ENCODE data around the gene TMEM255B.
"Not testable (repeated sequence)": the region's sequence is repeated elsewhere in the genome, so short reads cannot be mapped to it uniquely, and the experiment has no call there.

TMEM255B gene

DNA sequence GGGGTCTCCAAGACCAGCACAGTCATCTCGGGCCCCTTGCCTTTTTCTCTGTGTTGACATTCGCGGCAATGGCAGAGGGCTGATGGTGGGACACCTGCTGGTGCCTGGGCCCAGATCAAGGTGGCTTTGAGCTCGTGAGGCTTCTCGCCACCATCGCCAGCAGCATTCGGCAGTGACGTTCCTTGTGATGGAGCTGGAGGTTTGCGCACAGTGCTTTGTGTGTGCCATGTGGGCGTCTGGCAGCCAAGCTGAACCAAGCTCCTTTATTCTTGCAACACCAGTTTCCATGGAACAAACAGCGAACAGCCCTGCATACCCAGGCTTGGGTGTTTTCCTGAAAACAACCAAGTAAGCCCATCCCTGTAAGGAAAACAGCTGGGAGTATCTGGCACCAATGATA lies 9.1 kb upstream of the TMEM255B start:
- no peak for DNase-seq

DNA sequence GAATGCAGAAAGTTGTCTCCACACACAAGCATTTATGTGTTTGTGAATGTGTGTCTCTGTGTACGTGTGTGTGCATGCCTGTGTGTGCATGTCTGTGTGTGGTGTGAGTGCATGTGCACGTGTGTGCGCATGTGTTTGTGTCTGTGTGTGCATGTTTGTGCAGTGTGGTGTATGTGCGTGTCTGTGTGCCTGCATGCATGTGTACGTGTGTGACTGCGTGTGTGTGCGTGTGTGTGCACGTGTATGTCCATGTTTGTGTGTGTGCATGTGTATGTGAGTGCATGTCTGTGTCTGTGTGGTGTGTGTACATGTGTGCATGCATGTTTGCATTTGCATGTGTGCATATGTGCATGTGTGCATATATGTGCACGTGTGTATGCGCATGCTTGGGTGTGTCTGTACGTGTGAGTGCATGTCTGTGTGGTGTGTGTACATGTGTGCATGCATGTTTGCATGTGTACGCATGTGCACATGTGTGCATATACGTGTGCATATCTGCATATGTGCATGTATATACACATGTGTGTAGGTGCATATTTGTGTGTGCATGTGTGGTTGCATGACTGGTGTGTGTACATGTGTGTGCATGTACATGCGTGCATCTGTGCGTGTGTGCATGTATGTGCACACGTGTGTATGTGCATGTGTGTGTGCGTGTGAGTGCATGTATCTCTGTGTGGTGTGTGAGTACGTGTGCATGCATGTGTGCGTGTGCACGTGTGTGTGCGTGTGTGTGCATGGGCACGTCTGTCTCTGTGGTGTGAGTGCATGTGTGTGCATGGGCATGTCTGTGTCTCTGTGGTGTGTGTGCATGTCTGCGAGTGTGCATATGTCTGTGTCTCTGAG lies 8.2 kb upstream of the TMEM255B start:
- DNase-seq = no peak

DNA sequence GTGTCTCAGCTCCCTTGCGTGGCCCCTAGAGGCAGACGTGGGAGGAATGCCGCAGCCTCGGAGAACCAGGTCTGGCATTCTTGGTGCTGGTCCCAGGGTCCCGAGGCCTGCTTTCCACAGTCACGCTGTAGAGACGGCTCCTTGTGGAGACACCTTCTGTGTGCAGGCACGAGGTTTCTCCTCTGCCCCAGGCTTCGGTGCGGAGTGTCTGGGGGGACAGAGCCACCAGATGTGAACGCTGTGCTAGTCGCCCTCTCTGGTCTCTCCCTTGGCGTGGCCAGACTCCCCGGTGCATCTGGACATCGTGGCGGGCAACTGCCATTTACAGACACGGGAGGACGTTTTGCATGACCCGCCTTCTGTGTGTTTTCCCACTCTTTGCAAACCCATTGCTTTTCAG lies 7.5 kb upstream of the TMEM255B start:
- DNase-seq = no peak

DNA sequence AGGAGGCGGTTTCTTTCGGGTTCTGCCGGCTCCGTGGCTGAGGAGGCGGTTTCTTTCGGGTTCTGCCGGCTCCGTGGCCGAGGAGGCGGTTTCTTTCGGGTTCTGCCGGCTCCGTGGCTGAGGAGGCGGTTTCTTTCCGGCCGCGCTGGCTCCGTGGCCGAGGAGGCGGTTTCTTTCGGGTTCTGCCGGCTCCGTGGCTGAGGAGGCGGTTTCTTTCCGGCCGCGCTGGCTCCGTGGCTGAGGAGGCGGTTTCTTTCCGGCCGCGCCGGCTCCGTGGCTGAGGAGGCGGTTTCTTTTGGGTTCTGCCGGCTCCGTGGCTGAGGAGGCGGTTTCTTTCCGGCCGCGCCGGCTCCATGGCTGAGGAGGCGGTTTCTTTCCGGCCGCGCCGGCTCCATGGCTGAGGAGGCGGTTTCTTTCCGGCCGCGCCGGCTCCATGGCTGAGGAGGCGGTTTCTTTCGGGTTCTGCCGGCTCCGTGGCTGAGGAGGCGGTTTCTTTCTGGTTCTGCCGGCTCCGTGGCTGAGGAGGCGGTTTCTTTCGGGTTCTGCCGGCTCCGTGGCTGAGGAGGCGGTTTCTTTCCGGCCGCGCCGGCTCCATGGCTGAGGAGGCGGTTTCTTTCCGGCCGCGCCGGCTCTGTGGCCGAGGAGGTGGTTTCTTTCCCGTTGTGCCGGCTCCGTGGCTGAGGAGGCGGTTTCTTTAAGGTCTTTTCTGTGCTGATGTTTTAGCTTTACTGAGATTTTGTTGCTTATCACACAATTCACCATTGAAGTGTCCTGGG lies 6.6 kb upstream of the TMEM255B start:
- not testable (repeated sequence) for DNase-seq

DNA sequence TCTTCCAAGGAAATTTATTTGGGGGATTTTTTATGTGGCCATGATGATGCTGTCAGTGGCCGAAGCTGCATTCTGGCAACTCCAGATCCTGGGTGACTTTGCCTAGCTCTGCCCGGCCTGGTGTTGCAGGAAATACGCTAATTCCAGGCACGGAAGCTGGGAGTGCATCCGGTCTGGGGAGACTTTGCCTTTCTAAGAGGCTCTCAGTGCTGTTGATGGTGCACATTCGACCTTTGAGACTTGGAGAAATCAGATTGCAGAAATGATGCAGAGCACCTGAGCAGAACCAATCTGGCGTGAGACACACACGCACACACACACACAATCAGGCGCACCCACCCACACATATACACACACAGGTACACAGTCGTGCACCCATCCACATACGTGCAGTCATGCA lies 5.9 kb upstream of the TMEM255B start:
- no peak for DNase-seq

DNA sequence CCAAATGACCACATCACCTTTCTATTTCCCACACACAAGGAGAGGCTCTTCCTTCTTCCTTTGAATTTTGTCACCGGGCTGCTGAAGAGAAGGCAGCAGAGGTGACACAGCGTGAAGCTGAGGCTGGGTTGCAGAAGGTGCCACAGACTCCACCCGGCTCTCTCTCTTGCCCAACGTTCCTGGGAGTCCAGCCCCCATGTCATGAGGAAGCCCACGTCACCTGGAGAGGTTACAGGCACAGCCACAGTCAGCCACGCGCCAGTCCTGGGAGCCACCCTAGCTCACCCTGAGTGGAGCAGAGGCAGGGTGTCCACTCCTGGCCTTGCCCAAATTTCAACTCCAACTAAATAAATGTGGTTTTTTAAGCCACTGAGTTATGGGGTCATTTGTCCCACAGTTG lies 4.8 kb upstream of the TMEM255B start:
- DNase-seq = no peak

DNA sequence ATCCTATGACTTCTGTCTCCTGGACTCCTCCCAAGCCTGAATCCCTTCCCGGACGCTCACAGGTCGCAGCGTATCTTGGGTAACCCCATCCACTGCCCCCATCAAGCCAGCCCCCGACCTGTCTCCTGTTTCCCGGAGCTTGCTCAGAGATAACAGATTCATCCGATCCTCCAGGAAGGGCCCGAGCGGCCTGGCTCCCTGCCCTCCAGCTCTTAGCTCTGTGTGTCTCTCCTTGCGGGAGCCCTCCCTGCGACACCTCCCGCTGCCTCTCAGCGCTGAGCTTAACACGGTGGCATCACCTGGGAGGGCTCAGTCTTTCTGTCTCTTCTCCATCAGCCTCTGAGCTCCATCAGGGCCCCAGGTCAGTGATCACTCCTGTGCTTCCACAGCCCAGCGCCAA lies 4.3 kb upstream of the TMEM255B start:
- DNase-seq = no peak

DNA sequence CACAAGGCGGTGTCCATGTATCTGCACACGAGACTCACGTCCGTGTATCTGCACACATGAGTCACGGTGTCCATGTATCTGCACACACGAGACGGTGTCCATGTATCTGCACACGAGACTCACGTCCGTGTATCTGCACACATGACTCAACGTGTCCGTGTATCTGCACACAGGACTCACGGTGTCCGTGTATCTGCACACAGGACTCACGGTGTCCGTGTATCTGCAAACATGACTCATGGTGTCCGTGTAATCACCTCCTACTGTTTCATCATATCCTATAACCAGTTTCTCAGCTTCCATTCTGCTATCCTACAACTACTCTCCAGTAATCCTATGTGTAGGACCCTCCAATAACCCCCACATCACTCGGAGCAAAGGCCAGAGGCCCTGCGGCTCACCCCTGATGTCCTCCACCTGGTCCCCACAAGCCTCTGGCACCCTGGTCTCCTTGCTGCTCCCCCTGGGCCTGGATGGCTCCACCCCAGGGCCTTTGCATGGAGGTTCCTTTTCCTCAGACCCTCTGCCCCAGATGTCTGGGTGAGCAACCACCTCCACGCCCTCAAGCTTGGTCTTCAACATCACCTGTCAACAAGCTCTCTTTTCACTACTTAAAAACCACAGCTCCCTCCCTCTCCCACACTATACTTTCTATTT lies 2.5 kb upstream of the TMEM255B start:
- DNase-seq = no peak

DNA sequence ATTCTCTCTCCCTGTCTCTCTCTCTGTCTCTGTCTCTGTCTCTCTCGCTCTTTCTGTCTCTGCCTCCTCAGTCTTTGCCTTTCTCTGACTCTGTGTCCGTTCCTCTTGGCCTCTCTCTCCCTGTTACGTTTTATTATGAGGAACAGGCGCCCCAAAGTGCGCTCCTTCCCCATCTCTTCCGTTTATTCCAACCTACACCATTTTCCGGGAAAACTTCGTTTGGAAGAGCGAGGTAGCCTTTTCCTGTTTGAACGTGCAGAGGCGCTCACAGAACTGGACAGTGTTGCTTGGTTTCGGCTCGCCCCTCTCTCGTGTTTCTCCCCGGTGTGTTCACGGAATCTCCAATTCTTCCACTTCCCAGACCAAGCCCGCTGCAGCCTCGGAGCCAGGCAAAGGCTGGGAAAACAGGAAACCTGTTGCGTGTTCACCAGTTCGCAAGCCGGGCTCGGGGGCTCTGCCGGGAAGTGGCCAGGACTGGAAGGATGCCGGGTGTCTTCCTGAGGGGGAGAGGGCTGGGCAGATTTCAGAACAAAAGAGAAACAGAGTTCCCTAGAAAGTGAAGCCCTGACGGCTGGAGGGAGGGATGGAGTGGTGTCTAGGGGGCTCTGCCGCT lies 605 bp downstream of the TMEM255B start:
- no peak for DNase-seq

DNA sequence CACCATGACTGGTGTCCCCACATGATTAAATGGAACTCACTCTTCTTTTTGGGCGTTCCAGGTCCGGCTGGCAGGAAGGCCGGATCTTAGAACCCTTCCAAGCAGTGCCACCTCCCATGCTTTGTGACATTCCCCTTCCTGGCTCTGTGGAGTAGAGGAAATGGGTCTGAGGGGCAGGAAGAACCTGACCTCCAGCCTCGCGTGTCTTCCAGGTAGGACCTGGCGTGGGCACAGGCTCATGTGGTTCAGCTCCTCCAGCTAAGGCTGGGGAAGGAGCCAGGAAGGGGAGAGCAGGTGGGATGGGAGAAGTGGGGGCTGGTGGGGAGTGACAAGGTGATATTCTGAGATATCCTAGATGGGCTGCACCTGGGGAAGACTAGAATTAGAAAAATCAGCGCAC lies 2.1 kb downstream of the TMEM255B start:
- DNase-seq = no peak

DNA sequence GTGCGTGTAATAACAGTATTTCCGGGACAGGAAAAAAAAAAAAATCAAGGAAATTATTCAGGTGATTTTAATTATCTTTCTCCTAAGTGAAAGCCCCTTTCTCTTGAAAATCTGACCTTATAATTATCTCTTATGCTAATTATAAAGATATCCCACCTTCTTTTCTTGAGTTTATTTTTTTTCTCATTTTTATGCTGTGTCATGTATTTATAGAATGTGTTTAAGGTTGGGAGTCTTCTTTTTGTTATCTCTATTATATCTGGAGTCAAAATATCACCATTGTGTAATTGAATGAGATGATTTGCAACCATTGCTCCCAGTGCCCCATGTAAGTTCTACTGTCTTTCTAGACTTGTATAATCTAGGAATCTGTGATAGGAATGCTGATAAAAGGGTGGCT lies 3.0 kb downstream of the TMEM255B start:
- no peak for DNase-seq

DNA sequence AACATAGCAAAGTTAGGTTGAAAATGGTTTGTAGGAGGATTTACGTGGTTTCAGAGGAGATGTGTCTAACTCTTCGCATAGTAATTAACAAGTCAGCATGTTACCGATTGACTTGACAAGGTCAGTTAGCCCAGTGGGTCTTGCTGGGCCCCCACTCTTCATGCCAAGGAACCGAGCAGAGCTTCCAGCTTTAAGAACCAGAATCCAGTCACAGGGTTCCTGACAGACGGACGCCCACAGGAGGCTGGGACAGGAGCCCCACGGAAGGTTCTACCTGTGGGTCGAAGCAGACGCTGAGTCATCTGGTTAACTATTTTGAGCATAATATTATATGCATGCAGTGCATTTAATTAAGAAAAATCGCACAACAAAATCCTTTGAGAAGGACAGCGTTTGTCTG lies 3.5 kb downstream of the TMEM255B start:
- no peak for DNase-seq

DNA sequence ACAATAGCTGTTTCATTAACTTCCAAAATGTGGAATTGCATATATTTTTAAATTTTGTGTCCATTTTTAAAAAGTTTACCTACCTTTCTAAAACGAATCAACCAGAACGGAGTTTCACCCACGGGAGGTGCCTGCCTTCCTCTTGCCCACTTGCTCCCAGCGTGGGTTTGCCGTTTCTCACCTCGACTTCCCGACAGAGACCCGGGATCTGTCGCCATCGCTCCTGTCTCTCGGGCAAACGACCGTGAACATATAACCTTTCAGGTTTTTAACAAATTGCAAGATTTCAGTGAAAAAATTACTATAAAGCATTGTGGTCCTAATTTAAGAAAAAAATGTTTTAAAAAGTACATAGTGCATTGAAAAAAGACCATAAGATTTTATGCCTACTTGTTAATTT lies 4.2 kb downstream of the TMEM255B start:
- DNase-seq = no peak

DNA sequence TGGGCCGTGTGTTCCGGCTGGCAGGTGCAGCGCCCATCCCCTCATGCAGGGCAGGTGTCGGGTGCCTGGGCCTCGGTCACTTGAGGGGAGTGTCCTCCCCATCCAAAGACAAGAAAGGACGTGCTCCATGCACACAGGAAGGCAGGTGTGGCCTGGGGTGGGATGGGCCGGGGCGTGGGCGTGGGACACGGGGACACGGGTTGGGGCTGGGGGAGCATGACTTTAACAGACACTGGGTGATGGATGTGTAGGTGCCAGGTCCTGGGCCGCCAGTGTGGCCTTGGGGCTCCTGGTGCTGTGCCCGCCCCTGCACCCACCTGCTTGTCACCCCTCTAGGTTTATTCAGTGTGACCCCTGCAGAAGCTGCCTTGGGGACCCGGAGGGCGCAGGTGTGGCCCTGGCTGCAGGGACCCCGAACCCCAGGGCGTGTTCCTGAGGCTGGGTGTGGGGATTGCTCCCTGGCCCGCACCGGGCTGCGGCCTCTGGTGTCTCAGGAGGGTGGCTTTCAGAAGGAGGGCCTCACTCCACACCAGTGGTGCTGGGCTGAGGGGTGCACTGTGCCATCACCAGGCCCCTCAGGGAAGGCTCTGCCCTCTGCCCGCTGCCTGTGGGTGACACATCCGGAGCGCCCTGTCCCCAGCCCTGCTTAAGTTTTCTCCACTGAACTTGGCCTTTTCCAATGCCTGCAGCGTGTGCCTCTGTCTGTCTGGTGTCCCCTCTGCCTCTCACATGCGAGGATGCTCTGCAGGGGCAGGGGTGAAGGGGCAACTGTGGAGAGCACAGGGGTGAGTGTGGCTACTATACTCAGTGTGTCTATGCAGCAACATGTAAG lies 5.2 kb downstream of the TMEM255B start:
- DNase-seq = no peak

DNA sequence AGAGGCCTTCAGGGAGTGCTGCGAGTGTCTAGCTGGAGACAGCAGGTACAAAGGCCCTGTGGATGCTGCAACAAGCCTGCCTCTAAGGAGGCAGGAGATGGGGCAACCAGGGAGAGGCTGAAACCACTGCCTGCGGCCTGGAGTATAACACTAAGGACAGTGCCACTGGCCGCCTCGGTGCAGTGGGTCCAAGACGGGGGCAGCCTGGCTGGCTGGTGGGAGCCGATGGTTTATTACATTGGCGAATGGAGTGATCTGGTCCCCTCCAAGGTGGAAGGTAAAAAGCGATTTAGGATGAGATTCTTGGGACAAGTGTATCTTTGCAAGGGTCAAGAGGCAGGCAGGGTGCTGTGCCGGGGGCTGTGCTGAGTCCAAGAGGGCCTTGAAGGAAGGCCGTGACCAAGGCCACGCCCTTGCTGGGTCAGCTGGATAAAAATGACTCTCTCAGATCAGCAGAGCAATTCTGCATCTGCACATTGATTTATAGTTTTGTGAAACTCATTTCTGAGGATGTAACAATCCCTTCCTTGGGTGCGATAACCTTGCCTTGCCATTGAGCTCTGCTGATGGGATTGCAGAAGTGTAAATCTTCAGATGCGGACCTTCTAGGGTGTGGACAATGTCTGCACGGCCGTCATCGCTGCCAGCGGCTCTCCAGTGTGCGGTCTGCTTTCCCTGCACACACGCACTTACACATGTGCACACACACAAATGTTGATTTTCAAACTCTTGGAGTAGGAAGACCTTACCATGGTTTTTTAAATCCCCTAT lies 6.0 kb downstream of the TMEM255B start:
- DNase-seq = no peak

DNA sequence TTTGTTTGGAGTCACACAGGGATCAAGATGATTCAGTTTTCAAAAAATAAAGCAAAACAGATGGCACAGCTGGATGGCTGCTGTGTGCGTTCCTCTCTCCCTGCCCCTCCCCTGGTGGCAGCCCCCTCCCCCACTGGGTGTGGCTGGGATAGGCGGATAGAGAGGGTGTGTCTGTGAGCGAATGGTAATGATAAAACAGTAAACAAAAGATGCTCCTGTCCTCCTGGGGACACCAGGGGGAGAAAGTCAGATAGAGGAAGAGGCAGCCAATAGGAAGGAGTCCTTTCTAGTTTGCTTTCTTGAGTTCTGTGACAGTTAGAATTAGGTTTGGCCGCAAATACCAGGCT lies 6.5 kb downstream of the TMEM255B start:
- no peak for DNase-seq

DNA sequence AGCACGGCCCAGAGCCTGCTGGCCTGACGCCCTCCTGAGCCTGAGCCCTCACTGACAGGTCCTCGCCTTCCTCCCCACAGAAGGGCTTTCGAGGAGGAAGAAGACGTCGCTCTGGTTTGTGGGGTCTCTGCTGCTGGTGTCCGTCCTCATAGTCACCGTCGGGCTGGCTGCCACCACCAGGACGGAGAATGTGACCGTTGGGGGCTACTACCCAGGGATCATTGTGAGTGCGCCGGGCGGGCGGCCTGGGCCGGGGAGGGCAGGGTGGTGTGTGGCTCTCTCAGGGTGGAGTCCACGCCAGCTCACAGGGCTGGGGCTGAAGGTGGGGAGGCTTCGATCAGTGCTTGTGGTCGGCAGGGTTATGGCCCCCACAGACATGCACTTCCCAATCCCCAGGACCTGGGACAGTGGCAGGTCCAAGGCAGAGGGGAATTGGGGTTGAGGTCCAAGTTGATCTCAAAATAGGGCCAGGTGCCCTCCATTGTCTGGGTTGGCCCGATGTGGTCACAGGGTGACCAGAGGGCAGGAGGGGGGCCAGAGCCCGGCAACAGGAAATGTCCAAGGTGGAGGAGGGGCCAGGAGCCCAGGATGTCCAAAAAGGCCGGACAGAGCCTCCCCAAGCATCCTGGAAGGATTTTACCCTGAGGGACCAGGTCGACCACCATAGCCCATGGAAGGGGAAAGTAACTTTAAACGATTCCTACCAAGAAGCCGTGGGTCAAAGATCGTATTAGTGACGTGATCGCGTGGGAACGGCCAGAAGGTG lies 7.2 kb downstream of the TMEM255B start:
- no peak for DNase-seq

DNA sequence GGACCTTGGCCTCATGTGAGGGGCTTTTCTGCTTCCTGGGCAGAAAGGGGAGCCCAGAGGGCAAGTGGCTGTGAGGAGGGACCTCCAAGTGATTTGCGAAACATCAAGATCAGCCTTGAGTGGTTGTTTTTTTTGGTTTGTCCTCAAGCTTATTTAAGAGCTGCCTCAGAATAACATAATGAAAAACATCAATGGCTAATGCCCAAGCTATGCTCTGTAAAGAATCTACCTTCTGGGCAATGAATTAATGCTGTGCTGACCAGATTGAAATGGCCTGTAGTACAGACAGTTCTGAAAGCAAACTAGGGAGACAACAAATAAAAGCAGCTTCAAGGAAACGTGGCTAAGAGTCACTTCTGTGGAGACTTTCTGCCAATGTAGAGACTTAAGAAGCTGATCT lies 8.3 kb downstream of the TMEM255B start:
- DNase-seq = no peak

DNA sequence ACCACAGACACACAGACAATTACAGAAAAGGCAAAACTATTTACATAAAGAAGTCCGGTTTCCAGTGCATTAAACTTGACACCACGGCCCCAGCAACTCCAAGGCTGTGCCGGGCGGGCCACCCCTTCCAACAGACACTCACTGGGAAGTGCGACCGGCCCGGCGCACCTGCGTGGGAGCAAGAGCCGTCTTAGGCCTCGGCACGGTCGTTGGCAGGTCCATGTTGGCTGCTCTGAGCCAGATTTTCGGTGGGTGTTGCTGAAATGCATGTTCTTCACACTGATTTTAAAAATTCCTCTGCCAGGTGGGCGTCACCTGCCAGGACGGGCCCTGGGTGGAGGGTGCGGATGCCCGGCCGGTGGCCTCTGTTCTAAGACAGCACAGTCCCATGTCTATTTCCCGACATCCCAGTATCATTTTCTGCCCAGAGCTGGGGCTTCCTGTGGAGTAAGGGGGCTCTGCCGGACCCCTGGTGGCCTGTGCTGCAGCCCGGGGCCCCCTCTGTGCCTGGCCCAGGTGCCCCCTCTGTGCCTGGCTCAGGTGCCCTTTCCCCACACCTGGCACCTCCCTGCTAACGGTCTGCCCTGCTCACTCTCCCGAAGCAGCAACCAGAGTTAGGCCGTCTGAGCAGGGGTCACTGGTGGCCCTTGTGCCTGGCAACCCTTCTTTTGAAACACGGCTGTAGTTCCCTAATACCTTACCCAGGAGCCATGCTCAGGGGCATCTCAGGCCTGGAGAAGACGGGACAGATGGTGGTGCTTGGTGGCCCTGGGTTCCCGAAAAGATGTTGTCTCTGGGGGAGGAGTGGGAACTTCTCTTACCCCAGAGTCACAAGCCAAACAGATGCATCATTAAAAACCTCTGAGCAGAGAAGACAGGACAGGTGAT lies 9.2 kb downstream of the TMEM255B start:
- DNase-seq = no peak

DNA sequence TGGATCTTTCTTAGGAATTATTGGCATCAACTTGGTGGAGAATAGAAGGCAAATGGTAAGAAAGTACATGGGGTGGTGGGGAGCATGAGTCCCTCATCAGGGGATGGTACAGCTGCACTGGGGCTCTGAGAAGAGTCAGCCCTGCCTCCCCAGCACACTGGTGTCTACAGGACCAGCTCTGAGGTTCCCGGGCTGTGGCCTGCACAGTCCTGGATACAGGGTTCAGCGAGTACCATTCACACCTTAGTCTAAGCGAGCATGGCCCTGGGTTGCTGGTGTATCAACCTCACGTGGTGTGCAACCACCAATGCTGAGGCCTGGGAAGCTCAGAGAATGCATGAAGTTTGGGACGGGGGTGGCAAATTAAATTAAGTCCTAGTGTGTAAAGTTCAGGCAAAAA lies 10.1 kb downstream of the TMEM255B start:
- no peak for DNase-seq

Measured in T-helper 2 cell (primary cell).